HG02759 (cell line): ENCODE data around the gene HEXD.
"Not testable (repeated sequence)": the region's sequence is repeated elsewhere in the genome, so short reads cannot be mapped to it uniquely, and the experiment has no call there.

ENCODE experiments used
- ATAC-seq: cut with Tn5 transposase; IDR thresholded peaks from one replicate; pipeline ENCODE4 v1.9.1; 2021; ENCODE audit warnings: mild to moderate bottlenecking, moderate library complexity; ENCODE audit not compliant: unreplicated experiment

HEXD gene

GRCh38 chr17:82457073-82457928 is 39.2 kb downstream of the HEXD start:
- no peak for ATAC-seq

GRCh38 chr17:82457929-82458178 is 39.7 kb downstream of the HEXD start:
- no peak for ATAC-seq

GRCh38 chr17:82458179-82458884 is 40.2 kb downstream of the HEXD start, which contains the start of gene NARF:
NARF (plus strand) TSS chr17:82458741; CDS start chr17:82458804, 63 bp downstream.
- peak; percentile 92 for ATAC-seq

GRCh38 chr17:82458885-82459424 is 40.8 kb downstream of the HEXD start:
- peak; percentile 9 for ATAC-seq

- not testable (repeated sequence) for ATAC-seq
Observed at GRCh38 chr17:82459936-82460335, 41.8 kb downstream of the HEXD start.

- no peak for ATAC-seq
Observed at GRCh38 chr17:82461827-82462524, 43.8 kb downstream of the HEXD start.

- no peak for ATAC-seq
Observed at GRCh38 chr17:82463391-82463790, 45.2 kb downstream of the HEXD start.

GRCh38 chr17:82463925-82464566 is 45.9 kb downstream of the HEXD start:
- ATAC-seq: no peak

- ATAC-seq: no peak
Observed at GRCh38 chr17:82464567-82464929, 46.4 kb downstream of the HEXD start.

GRCh38 chr17:82465023-82465603 is 47.0 kb downstream of the HEXD start:
- ATAC-seq: no peak

- no peak for ATAC-seq
Observed at GRCh38 chr17:82468692-82469091, 50.5 kb downstream of the HEXD start.

GRCh38 chr17:82470065-82470464 is 51.9 kb downstream of the HEXD start:
- ATAC-seq: no peak

GRCh38 chr17:82474223-82475010 is 56.3 kb downstream of the HEXD start:
- no peak for ATAC-seq

- ATAC-seq: no peak
Observed at GRCh38 chr17:82475458-82475857, 57.3 kb downstream of the HEXD start.

GRCh38 chr17:82477934-82478333 is 59.8 kb downstream of the HEXD start:
- ATAC-seq: no peak

GRCh38 chr17:82479602-82480001 is 61.5 kb downstream of the HEXD start:
- no peak for ATAC-seq

GRCh38 chr17:82480318-82480717 is 62.2 kb downstream of the HEXD start:
- no peak for ATAC-seq

- ATAC-seq: no peak
Observed at GRCh38 chr17:82483204-82483660, 65.1 kb downstream of the HEXD start.

GRCh38 chr17:82483836-82484235 is 65.7 kb downstream of the HEXD start:
- ATAC-seq: no peak
